GM19438 (cell line): Measurements from ENCODE around the gene ALG1.
"Not testable (repeated sequence)": the region's sequence is repeated elsewhere in the genome, so short reads cannot be mapped to it uniquely, and the experiment has no call there.

Experiments used
- ATAC-seq: cut with Tn5 transposase; IDR thresholded peaks from one replicate; pipeline ENCODE4 v1.9.1; 2021; ENCODE audit warnings: low read depth; ENCODE audit not compliant: unreplicated experiment

ALG1 gene

GRCh38 chr16:5072334-5073278 is 963 bp downstream of the ALG1 start:
- ATAC-seq = peak; percentile 15

GRCh38 chr16:5073279-5073629 is 1.6 kb downstream of the ALG1 start:
- ATAC-seq = no peak

GRCh38 chr16:5073771-5074170 is 2.1 kb downstream of the ALG1 start:
- not testable (repeated sequence) for ATAC-seq

GRCh38 chr16:5075637-5076036 is 4.0 kb downstream of the ALG1 start:
- ATAC-seq = no peak

GRCh38 chr16:5077304-5077703 is 5.7 kb downstream of the ALG1 start:
- ATAC-seq = no peak

GRCh38 chr16:5078626-5079025 is 7.0 kb downstream of the ALG1 start:
- ATAC-seq = no peak

- ATAC-seq = not testable (repeated sequence)
These were observed 8.8 kb downstream of the ALG1 start for GRCh38 chr16:5080461-5080860.

GRCh38 chr16:5080996-5081395 is 9.4 kb downstream of the ALG1 start:
- not testable (repeated sequence) for ATAC-seq

GRCh38 chr16:5083646-5084045 is 12.0 kb downstream of the ALG1 start:
- not testable (repeated sequence) for ATAC-seq

GRCh38 chr16:5084099-5084731 is 12.6 kb downstream of the ALG1 start:
- not testable (repeated sequence) for ATAC-seq

GRCh38 chr16:5084802-5085201 is 13.2 kb downstream of the ALG1 start:
- not testable (repeated sequence) for ATAC-seq

- ATAC-seq = not testable (repeated sequence)
These were observed 14.1 kb downstream of the ALG1 start for GRCh38 chr16:5085716-5086115.

- ATAC-seq = not testable (repeated sequence)
These were observed 16.6 kb downstream of the ALG1 start for GRCh38 chr16:5088086-5088790.

- ATAC-seq = not testable (repeated sequence)
These were observed 17.3 kb downstream of the ALG1 start for GRCh38 chr16:5088936-5089335.

GRCh38 chr16:5089911-5090555 is 18.4 kb downstream of the ALG1 start:
- ATAC-seq = not testable (repeated sequence)

- ATAC-seq = not testable (repeated sequence)
These were observed 18.9 kb downstream of the ALG1 start for GRCh38 chr16:5090592-5090991.

GRCh38 chr16:5093081-5093480 is 21.4 kb downstream of the ALG1 start:
- not testable (repeated sequence) for ATAC-seq

GRCh38 chr16:5093746-5094145 is 22.1 kb downstream of the ALG1 start:
- ATAC-seq = not testable (repeated sequence)

GRCh38 chr16:5095145-5095830 is 23.6 kb downstream of the ALG1 start:
- not testable (repeated sequence) for ATAC-seq
